Measurements from ENCODE around the gene SCN2B.

The SCN2B gene

GRCh38 chr11:118175993-118176777 lies at the start of gene SCN2B:
Gene SCN2B (minus strand): TSS chr11:118176639. CDS start chr11:118176431, 208 bp downstream.
- peak; percentile 1 for DNase-seq

GRCh38 chr11:118224511-118225188 lies 48.2 kb upstream of the SCN2B start, which contains the start of gene JAML:
Gene JAML (minus strand): TSS chr11:118225011. CDS start chr11:118214866, 10,145 bp downstream.
- DNase-seq, result no peak

GRCh38 chr11:118223992-118224391 lies 47.6 kb upstream of the SCN2B start:
- DNase-seq, result no peak

- DNase-seq, result no peak
These were observed 47.1 kb upstream of the SCN2B start for GRCh38 chr11:118223570-118223969.

- no peak for DNase-seq
These were observed 46.0 kb upstream of the SCN2B start for GRCh38 chr11:118222437-118222836.

- no peak for DNase-seq
These were observed 45.0 kb upstream of the SCN2B start for GRCh38 chr11:118221419-118221818.

GRCh38 chr11:118219732-118220131 lies 43.3 kb upstream of the SCN2B start:
- no peak for DNase-seq

- DNase-seq, result no peak
These were observed 42.8 kb upstream of the SCN2B start for GRCh38 chr11:118219244-118219643.

GRCh38 chr11:118217575-118217974 lies 41.1 kb upstream of the SCN2B start:
- no peak for DNase-seq

- no peak for DNase-seq
These were observed 40.4 kb upstream of the SCN2B start for GRCh38 chr11:118216621-118217481.

GRCh38 chr11:118215765-118216164 lies 39.3 kb upstream of the SCN2B start:
- no peak for DNase-seq

- DNase-seq, result no peak
These were observed 38.8 kb upstream of the SCN2B start for GRCh38 chr11:118215262-118215661.

GRCh38 chr11:118214210-118214914 lies 37.9 kb upstream of the SCN2B start:
- no peak for DNase-seq

GRCh38 chr11:118213781-118214180 lies 37.3 kb upstream of the SCN2B start:
- no peak for DNase-seq

GRCh38 chr11:118213201-118213600 lies 36.8 kb upstream of the SCN2B start:
- no peak for DNase-seq

GRCh38 chr11:118212781-118213191 lies 36.3 kb upstream of the SCN2B start:
- no peak for DNase-seq

GRCh38 chr11:118212131-118212725 lies 35.8 kb upstream of the SCN2B start:
- DNase-seq, result no peak

- DNase-seq, result peak; percentile 2
These were observed 34.6 kb upstream of the SCN2B start for GRCh38 chr11:118211006-118211405.

GRCh38 chr11:118210323-118210722 lies 33.9 kb upstream of the SCN2B start:
- no peak for DNase-seq

- no peak for DNase-seq
These were observed 32.6 kb upstream of the SCN2B start for GRCh38 chr11:118209033-118209432.

- no peak for DNase-seq
These were observed 30.6 kb upstream of the SCN2B start for GRCh38 chr11:118207079-118207478.

GRCh38 chr11:118206391-118207031 lies 30.1 kb upstream of the SCN2B start:
- DNase-seq, result no peak

Measured in NCI-H2171 treated with DMSO at 0.1 percent for 48 hours (cell line).